Adipose tissue (tissue), 3 donors: ENCODE measurements around the gene ZNF282. TPM values are rescaled to one million over a fixed set of nuclear protein-coding genes. Genes with fewer than 3 reads are reported as not detected.
"Not testable (repeated sequence)": the region's sequence is repeated elsewhere in the genome, so short reads cannot be mapped to it uniquely, and the experiment has no call there.

ENCODE experiments used
- H3K27ac ChIP-seq: one replicate; pipeline ENCODE4 v1.5.1; 2013; ENCODE audit warnings: low read depth, low read length
- WGBS, 3 donors: extraction: QIAGEN DNeasy Blood & Tissue Kit; methylation state at CpG; one replicate each; pipeline ENCODE4 v1.1.7; 2013; 5-methylcytosine and 5-hydroxymethylcytosine counted together
- polyA plus RNA-seq, 3 donors: library from polyadenylated mRNA; stranded (reverse); fragments of 200-250 nt; gene quantifications; one replicate each; pipeline ENCODE4 v1.2.3, GENCODE V29; 2013
- donor health status: healthy with polysubstance abuse.
- donor health status: Bipolar disorder and iron deficiency.
- donor health status: healthy.

The ZNF282 gene
- polyA plus RNA-seq, 3 donors, result 7.1 to 12.9 (median 9.3) TPM

- WGBS, 3 donors, result 69 to 84% (median 70%) methylated on average over 5 of the region's 5 CpGs
- H3K27ac ChIP-seq, result no peak overlapping the region
Measured at GRCh38 chr7:149245244-149245643, 49.9 kb downstream of the ZNF282 start.

- WGBS, 3 donors, result 82 to 92% (median 83%) methylated on average over 5 of the region's 5 CpGs
- no peak overlapping the region for H3K27ac ChIP-seq
Measured at GRCh38 chr7:149245744-149246143, 50.4 kb downstream of the ZNF282 start.

GRCh38 chr7:149248777-149249176 lies 53.4 kb downstream of the ZNF282 start:
- WGBS, 3 donors, result 67 to 74% (median 70%) methylated on average over 3 of the region's 3 CpGs
- no peak overlapping the region for H3K27ac ChIP-seq

- not testable (repeated sequence) for H3K27ac ChIP-seq
- WGBS, 3 donors, result 90 to 94% (median 92%) methylated on average over 18 of the region's 18 CpGs
Measured at GRCh38 chr7:149250151-149250550, 54.8 kb downstream of the ZNF282 start.

GRCh38 chr7:149251518-149251917 lies 56.2 kb downstream of the ZNF282 start:
- 96 to 97% (median 97%) methylated on average over 10 of the region's 10 CpGs for WGBS, 3 donors
- not testable (repeated sequence) for H3K27ac ChIP-seq

GRCh38 chr7:149252378-149252777 lies 57.0 kb downstream of the ZNF282 start:
- no peak overlapping the region for H3K27ac ChIP-seq
- whole genome bisulfite sequencing, 3 donors, result 95 to 97% (median 96%) methylated on average over 2 of the region's 2 CpGs

GRCh38 chr7:149253665-149254064 lies 58.3 kb downstream of the ZNF282 start:
- no peak overlapping the region for H3K27ac ChIP-seq
- 91 to 93% (median 93%) methylated on average over 7 of the region's 7 CpGs for WGBS, 3 donors

GRCh38 chr7:149254181-149254858 lies 59.0 kb downstream of the ZNF282 start:
- no peak overlapping the region for H3K27ac ChIP-seq
- WGBS, 3 donors, result 89 to 96% (median 94%) methylated on average over 16 of the region's 16 CpGs

GRCh38 chr7:149255174-149255573 lies 59.8 kb downstream of the ZNF282 start:
- H3K27ac ChIP-seq, result no peak overlapping the region
- 88 to 89% (median 89%) methylated on average over 5 of the region's 5 CpGs for WGBS, 3 donors

GRCh38 chr7:149256568-149256967 lies 61.2 kb downstream of the ZNF282 start:
- H3K27ac ChIP-seq, result no peak overlapping the region
- WGBS, 3 donors, result 89 to 94% (median 92%) methylated on average over 4 of the region's 4 CpGs

GRCh38 chr7:149257146-149257545 lies 61.8 kb downstream of the ZNF282 start:
- 86 to 94% (median 91%) methylated on average over 2 of the region's 2 CpGs for WGBS, 3 donors
- H3K27ac ChIP-seq, result no peak overlapping the region

- 6 to 7% (median 7%) methylated on average over 16 of the region's 16 CpGs for WGBS, 3 donors
- peak overlapping the region; percentile 80 for H3K27ac ChIP-seq
Measured at GRCh38 chr7:149261316-149261828, 66.0 kb downstream of the ZNF282 start.

GRCh38 chr7:149261829-149262617 lies 66.7 kb downstream of the ZNF282 start, which contains the start of gene ZNF783:
ZNF783 (plus strand) TSS chr7:149262196; CDS start chr7:149262334, 138 bp downstream.
- 1% methylated on average over 78 to 115 of the region's 115 CpGs for WGBS, 3 donors

GRCh38 chr7:149266451-149266850 lies 71.1 kb downstream of the ZNF282 start:
- H3K27ac ChIP-seq, result no peak overlapping the region
- 89 to 98% (median 91%) methylated on average over 17 to 21 of the region's 21 CpGs for WGBS, 3 donors

More at GRCh38 chr7:149261829-149262617, 66.7 kb downstream of the ZNF282 start, which contains the start of gene ZNF783:
- H3K27ac ChIP-seq, result peak within 1 kb of the TSS; percentile 80

- H3K27ac ChIP-seq, result no peak overlapping the region
- 93 to 98% (median 95%) methylated on average over 8 of the region's 8 CpGs for WGBS, 3 donors
Measured at GRCh38 chr7:149267733-149268132, 72.4 kb downstream of the ZNF282 start.

- not testable (repeated sequence) for H3K27ac ChIP-seq
- 96 to 98% (median 98%) methylated on average over 8 of the region's 8 CpGs for WGBS, 3 donors
Measured at GRCh38 chr7:149274424-149274823, 79.1 kb downstream of the ZNF282 start.
